Activated CD4-positive, alpha-beta T cell treated with anti-CD3 and anti-CD28 coated beads for 48 hours (primary cell): Measurements from ENCODE around the gene HEPACAM2.
A peak's percentile ranks its signal among the peaks of the same experiment; 100 is the strongest.

Experiments used
- DNase-seq: peaks from one replicate; pipeline ENCODE4 v3.0.0-alpha.2; 2020

HEPACAM2 gene

GRCh38 chr7:93202594-93203250 lies 23.5 kb downstream of the HEPACAM2 start:
- DNase-seq = no peak

- no peak for DNase-seq
Measured at GRCh38 chr7:93198472-93198871, 27.8 kb downstream of the HEPACAM2 start.

GRCh38 chr7:93196336-93196735 lies 29.9 kb downstream of the HEPACAM2 start:
- no peak for DNase-seq

- no peak for DNase-seq
Measured at GRCh38 chr7:93194386-93194785, 31.9 kb downstream of the HEPACAM2 start.

GRCh38 chr7:93188870-93189634 lies 37.2 kb downstream of the HEPACAM2 start:
- DNase-seq = no peak

- peak; percentile 26 for DNase-seq
Measured at GRCh38 chr7:93185303-93186027, 40.8 kb downstream of the HEPACAM2 start.

- DNase-seq = no peak
Measured at GRCh38 chr7:93179173-93179572, 47.1 kb downstream of the HEPACAM2 start.

GRCh38 chr7:93178213-93178612 lies 48.1 kb downstream of the HEPACAM2 start:
- no peak for DNase-seq

- DNase-seq = no peak
Measured at GRCh38 chr7:93176992-93177580, 49.2 kb downstream of the HEPACAM2 start.

- DNase-seq = peak; percentile 6
Measured at GRCh38 chr7:93175219-93175618, 51.0 kb downstream of the HEPACAM2 start.

GRCh38 chr7:93172683-93173082 lies 53.6 kb downstream of the HEPACAM2 start:
- no peak for DNase-seq

GRCh38 chr7:93171606-93172226 lies 54.6 kb downstream of the HEPACAM2 start:
- DNase-seq = no peak

GRCh38 chr7:93165447-93165846 lies 60.8 kb downstream of the HEPACAM2 start:
- DNase-seq = no peak

GRCh38 chr7:93164766-93165165 lies 61.5 kb downstream of the HEPACAM2 start:
- DNase-seq = no peak

- DNase-seq = no peak
Measured at GRCh38 chr7:93161181-93161762, 65.0 kb downstream of the HEPACAM2 start.

- no peak for DNase-seq
Measured at GRCh38 chr7:93160410-93160809, 65.9 kb downstream of the HEPACAM2 start.

GRCh38 chr7:93159490-93159889 lies 66.8 kb downstream of the HEPACAM2 start:
- DNase-seq = no peak

- no peak for DNase-seq
Measured at GRCh38 chr7:93156884-93157283, 69.4 kb downstream of the HEPACAM2 start.

- DNase-seq = no peak
Measured at GRCh38 chr7:93150200-93150835, 76.0 kb downstream of the HEPACAM2 start.

GRCh38 chr7:93148727-93149126 lies 77.5 kb downstream of the HEPACAM2 start:
- no peak for DNase-seq

GRCh38 chr7:93148144-93148543 lies 78.1 kb downstream of the HEPACAM2 start, which contains the start of gene SAMD9L:
SAMD9L (minus strand) TSS chr7:93148385; CDS start chr7:93135971, 12,414 bp downstream.
- DNase-seq = no peak

GRCh38 chr7:93147363-93147762 lies 78.9 kb downstream of the HEPACAM2 start:
- peak; percentile 33 for DNase-seq
